ENCODE measurements around the gene ARHGAP26.

DNA sequence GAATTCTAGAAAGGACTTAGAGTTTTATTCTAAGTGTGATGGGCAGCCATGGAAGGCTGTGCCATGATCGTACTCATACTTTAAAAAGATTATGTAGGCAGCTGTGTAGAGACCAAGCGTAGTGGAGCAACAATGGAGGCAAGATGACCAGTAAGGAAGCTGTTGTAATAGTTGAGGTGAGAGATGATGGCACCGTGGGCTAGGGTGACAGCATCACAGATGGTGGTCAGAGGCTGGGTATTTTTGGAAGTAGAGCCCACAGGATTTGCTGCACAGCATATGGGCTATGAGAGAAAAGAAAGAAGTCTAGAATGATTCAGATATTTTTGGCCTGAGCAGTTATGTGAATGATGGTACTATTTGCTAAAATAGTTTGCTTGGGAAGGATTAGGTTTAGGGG, 7.7 kb downstream of the ARHGAP26 start:
- no peak for TF ChIP-seq POLR2A (IDR thresholded peaks at IDR 0.05)
- TF ChIP-seq, protein P1, sequence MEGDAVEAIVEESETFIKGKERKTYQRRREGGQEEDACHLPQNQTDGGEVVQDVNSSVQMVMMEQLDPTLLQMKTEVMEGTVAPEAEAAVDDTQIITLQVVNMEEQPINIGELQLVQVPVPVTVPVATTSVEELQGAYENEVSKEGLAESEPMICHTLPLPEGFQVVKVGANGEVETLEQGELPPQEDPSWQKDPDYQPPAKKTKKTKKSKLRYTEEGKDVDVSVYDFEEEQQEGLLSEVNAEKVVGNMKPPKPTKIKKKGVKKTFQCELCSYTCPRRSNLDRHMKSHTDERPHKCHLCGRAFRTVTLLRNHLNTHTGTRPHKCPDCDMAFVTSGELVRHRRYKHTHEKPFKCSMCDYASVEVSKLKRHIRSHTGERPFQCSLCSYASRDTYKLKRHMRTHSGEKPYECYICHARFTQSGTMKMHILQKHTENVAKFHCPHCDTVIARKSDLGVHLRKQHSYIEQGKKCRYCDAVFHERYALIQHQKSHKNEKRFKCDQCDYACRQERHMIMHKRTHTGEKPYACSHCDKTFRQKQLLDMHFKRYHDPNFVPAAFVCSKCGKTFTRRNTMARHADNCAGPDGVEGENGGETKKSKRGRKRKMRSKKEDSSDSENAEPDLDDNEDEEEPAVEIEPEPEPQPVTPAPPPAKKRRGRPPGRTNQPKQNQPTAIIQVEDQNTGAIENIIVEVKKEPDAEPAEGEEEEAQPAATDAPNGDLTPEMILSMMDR (IDR thresholded peaks at IDR 0.05) = no peak
